Gastroesophageal sphincter (tissue), 3 donors: ENCODE data around the gene GIT1.

ENCODE experiments used
- CTCF ChIP-seq, 4 experiments: fragments of 200-600 bp in 2 of 4; fragments of 450-650 bp in 2 of 4; sonication (generic) in 1 of 4; IDR thresholded peaks; one replicate each; pipeline ENCODE4 v1.5.1; 2017 to 2019; ENCODE audit warnings: antibody characterized with exemption in 4 of 4, mild to moderate bottlenecking in 2 of 4, moderate library complexity in 2 of 4
- EP300 ChIP-seq: sonication (generic); formaldehyde crosslinking; IDR thresholded peaks from one replicate; pipeline ENCODE4 v1.6.1; 2017; ENCODE audit warnings: antibody characterized with exemption, mild to moderate bottlenecking
- POLR2A ChIP-seq, 2 donors: fragments of 450-650 bp; IDR thresholded peaks; one replicate each; pipeline ENCODE4 v1.6.1; 2017; ENCODE audit warnings: antibody characterized with exemption in 2 of 2, mild to moderate bottlenecking in 2 of 2, moderate library complexity in 1 of 2
- POLR2AphosphoS5 ChIP-seq: sonication (generic); formaldehyde crosslinking; IDR thresholded peaks from one replicate; pipeline ENCODE4 v1.6.1; 2017; ENCODE audit warnings: antibody characterized with exemption

- TF ChIP-seq CTCF (IDR thresholded peaks at IDR 0.05) (no peak), POLR2AphosphoS5 (no peak), POLR2A (IDR thresholded peaks at IDR 0.05) (no peak), EP300 (no peak)
Observed at GRCh38 chr17:29582772-29583171, 6.7 kb downstream of the GIT1 start.
